VCaP (cell line): ENCODE data around the gene CYSTM1.

Experiments
- H3K27ac ChIP-seq: fragments of 450-650 bp; 2 replicates; pipeline ENCODE4 v1.5.1; 2017
- TF ChIP-seq, protein P1 (sequence below): fragments of 450-650 bp; conservative IDR thresholded peaks from 2 replicates; pipeline ENCODE4 v1.5.1; 2017; ENCODE audit warnings: mild to moderate bottlenecking, moderate library complexity

CYSTM1 gene

DNA sequence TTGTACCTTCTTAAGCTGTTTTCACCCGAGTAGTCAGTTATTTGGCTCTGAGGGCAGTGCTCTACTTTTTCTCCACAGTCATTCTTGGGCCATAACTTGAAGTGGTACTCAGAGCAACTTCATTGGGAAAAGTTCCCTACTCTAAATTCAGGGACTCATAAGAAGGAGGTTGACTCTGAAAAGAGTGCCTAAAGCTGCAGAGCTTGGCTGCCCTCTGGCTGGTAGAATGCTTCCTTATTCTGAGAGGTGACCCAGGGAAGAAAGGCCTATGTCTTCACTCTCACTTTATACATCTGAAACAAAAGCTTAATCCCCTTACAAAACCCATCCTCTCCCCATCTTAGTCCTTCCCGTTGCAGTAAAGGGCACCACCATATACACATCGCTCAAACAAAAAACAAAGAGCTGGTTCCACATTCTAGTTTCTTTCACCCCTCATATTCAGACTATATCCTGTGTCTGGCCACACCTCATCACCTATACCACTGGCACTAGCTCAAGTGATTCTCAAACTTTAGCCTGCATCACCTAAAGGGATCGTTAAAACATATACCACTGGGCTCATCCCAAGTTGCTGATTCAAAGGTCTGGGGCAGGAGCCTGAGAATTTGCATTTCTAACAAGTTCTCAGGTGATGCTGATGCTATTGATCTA is 41.3 kb upstream of the CYSTM1 start:
- H3K27ac ChIP-seq, result no peak overlapping the region
- TF ChIP-seq, protein P1, sequence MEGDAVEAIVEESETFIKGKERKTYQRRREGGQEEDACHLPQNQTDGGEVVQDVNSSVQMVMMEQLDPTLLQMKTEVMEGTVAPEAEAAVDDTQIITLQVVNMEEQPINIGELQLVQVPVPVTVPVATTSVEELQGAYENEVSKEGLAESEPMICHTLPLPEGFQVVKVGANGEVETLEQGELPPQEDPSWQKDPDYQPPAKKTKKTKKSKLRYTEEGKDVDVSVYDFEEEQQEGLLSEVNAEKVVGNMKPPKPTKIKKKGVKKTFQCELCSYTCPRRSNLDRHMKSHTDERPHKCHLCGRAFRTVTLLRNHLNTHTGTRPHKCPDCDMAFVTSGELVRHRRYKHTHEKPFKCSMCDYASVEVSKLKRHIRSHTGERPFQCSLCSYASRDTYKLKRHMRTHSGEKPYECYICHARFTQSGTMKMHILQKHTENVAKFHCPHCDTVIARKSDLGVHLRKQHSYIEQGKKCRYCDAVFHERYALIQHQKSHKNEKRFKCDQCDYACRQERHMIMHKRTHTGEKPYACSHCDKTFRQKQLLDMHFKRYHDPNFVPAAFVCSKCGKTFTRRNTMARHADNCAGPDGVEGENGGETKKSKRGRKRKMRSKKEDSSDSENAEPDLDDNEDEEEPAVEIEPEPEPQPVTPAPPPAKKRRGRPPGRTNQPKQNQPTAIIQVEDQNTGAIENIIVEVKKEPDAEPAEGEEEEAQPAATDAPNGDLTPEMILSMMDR, result no peak

DNA sequence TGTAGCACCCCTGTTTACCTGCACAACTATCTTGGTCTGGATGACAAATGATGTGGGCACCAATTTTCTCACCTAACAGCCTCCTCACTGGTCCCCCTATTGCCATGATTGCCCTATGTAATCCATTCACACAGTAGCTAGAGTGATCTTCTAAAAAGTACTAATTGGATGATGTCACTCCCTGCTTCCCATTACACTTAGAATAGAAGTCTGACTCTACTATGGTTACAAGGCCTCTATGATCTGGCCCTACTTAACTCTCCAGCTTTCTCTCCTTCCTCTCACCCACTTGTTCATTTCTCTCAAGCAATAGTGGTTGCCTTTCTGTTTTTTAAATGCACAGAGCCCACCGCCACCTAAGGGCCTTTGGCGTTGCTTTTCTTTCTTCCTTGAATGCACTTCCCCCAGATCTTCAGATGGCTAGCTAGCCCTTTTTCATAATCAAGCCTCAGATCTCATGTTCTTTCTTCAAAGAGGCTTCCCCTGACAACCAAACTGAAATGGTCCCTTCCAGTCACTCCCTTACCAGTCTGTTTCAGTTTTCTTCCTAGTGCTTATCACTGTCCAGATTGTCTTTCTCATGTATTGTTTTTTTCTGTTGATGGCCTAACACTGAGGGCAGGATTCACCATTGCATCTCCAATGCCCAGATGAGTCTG is 40.6 kb upstream of the CYSTM1 start:
- TF ChIP-seq, protein P1, result no peak

GRCh38 chr5:140135127-140135526 is 39.9 kb upstream of the CYSTM1 start:
- H3K27ac ChIP-seq, result no peak overlapping the region
- TF ChIP-seq, protein P1, result no peak

More for the DNA sequence above, 40.6 kb upstream of the CYSTM1 start:
- H3K27ac ChIP-seq, result no peak overlapping the region

- TF ChIP-seq, protein P1, result no peak
Measured at GRCh38 chr5:140136624-140137023, 38.4 kb upstream of the CYSTM1 start.

DNA sequence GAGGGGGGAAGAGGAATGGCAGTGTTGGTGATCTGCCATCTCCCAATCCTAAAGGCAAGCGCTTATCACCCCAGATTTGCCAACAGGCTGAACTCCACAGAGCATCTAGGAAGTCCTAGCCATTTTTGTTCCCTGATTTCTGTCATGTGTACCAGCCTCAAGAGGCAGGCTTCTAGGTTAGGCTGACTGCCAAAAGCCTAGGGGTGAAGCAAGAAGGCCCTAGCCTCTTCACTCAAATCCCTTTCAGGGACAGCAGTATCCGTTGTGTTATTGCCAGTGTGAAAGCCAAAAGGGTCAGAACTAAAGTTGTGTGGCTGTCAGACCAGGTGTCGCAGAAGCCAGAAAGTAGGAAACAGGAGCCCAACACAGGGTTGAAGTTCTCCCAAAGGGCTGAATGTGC is 34.6 kb upstream of the CYSTM1 start:
- H3K27ac ChIP-seq, result no peak overlapping the region
- TF ChIP-seq, protein P1, result no peak

More at GRCh38 chr5:140136624-140137023, 38.4 kb upstream of the CYSTM1 start:
- no peak overlapping the region for H3K27ac ChIP-seq

- TF ChIP-seq, protein P1, result no peak
- no peak overlapping the region for H3K27ac ChIP-seq
Measured at GRCh38 chr5:140141241-140141640, 33.7 kb upstream of the CYSTM1 start.

DNA sequence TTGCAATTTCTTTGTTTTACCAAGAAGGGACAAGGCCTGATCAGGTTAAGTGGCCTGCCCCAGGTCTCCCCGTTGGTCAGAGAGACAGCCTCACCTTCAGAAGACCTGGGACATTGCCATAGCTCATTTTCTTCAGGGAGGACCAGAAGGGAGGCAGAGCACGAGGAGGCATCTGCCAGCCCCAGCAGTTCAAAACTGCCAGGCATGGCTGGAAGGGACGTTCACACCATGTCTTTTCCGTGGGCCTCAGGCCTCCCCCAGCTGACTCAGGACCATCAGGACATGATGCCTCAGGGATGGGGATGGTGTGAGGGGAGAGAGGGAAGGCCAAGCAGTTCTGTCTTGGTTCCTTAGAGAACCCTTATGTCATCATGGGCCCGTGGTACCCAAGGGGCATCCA is 32.7 kb upstream of the CYSTM1 start:
- TF ChIP-seq, protein P1, result no peak

More for the DNA sequence above, 32.7 kb upstream of the CYSTM1 start:
- H3K27ac ChIP-seq, result no peak overlapping the region
